Adrenal gland (tissue), 12 donors: ENCODE measurements around the gene DMD. TPM values are rescaled to one million over a fixed set of nuclear protein-coding genes. Genes with fewer than 3 reads are reported as not detected.

ENCODE experiments used
- DNase-seq, 7 donors: peaks; one replicate each; pipeline ENCODE4 v3.0.0-alpha.2; 2019 to 2020
- H3K27ac ChIP-seq, 5 donors: fragments of 200-600 bp; sonication (generic) in 4 of 5; 1 replicate in 3 of 5; 2 replicates in 2 of 5; pipeline versions ENCODE4 v1.5.1 to v1.8.0; 2016 to 2020; ENCODE audit warnings: mild to moderate bottlenecking in 1 of 5
- H3K27me3 ChIP-seq: fragments of 200-600 bp; 2 replicates; pipeline ENCODE4 v1.8.0; 2021
- H3K36me3 ChIP-seq, 2 donors: fragments of 200-600 bp; replicated peaks in 1 of 2; 1 replicate in 1 of 2; 2 replicates in 1 of 2; pipeline versions ENCODE4 v1.5.1 to v1.8.0; 2018 to 2022
- H3K4me1 ChIP-seq, 2 donors: fragments of 200-600 bp; replicated peaks in 1 of 2; 1 replicate in 1 of 2; 2 replicates in 1 of 2; pipeline versions ENCODE4 v1.5.1 to v1.8.0; 2018 to 2021
- H3K4me3 ChIP-seq, 4 donors: fragments of 200-600 bp; sonication (generic) in 3 of 4; one replicate each; pipeline ENCODE4 v1.5.1; 2016 to 2018
- H3K9me3 ChIP-seq, 3 donors: fragments of 200-600 bp; sonication (generic) in 1 of 3; replicated peaks in 1 of 3; 1 replicate in 2 of 3; 2 replicates in 1 of 3; pipeline versions ENCODE4 v1.5.1 to v1.8.0; 2016 to 2021
- CTCF ChIP-seq, 6 experiments: fragments of 450-650 bp in 4 of 6; fragments of 200-600 bp in 2 of 6; sonication (generic) in 1 of 6; IDR thresholded peaks; 1 replicate in 5 of 6; 2 replicates in 1 of 6; pipeline versions ENCODE4 v1.5.1 to v1.8.0; 2016 to 2021; ENCODE audit warnings: antibody characterized with exemption in 6 of 6, mild to moderate bottlenecking in 2 of 6, moderate library complexity in 1 of 6
- POLR2A ChIP-seq, 2 donors: fragments of 450-650 bp; IDR thresholded peaks; one replicate each; pipeline ENCODE4 v1.6.1; 2017; ENCODE audit warnings: antibody characterized with exemption in 2 of 2, mild to moderate bottlenecking in 2 of 2, moderate library complexity in 1 of 2
- WGBS, 4 donors: extraction: QIAGEN DNeasy Blood & Tissue Kit in 2 of 4; methylation state at CpG; one replicate each; pipeline versions ENCODE4 v1.1.5 to v1.1.7; 2013 to 2017; 5-methylcytosine and 5-hydroxymethylcytosine counted together
- intact Hi-C, 2 donors: fragments of 100-400 bp; cut with DNase I; formaldehyde crosslinking; loops; one replicate each; pipeline versions ENCODE4 v1.14.1 to v1.15.0; 2022 to 2023
- polyA plus RNA-seq, 3 donors: library from polyadenylated mRNA; stranded (reverse); fragments of 200-250 nt in 2 of 3; fragments of 350-450 nt in 1 of 3; fragmentation: Illumina TruSeq in 1 of 3; extraction: RNeasy Lipid Tissue Mini Kit (QIAGEN cat#74804) in 1 of 3; gene quantifications; one replicate each; pipeline ENCODE4 v1.2.3, GENCODE V29; 2013 to 2014
- total RNA-seq, 9 donors: library from RNA; depleted of rRNA in 4 of 9; stranded (reverse); fragments of >200 nt in 4 of 9; fragments of 120-200 nt in 1 of 9; fragmentation: NEBNext Ultra II Directional in 1 of 9; extraction: Animal tissue kit (Norgen Biotek cat#: 25700) in 1 of 9; gene quantifications; one replicate each; pipeline versions ENCODE4 v1.1.0 to v1.2.4, GENCODE V29; 2013 to 2023
- donor health status: healthy with polysubstance abuse.
- donor health status: Bipolar disorder and iron deficiency.
- donor health status: DM: yes; HTN: yes; CAD: no.
- donor health status: DM: no; HTN: no; CAD: no.
- donor health status: DM: no; HTN: no; CAD: no.
- donor health status: DM: yes; HTN: yes; CAD: no.

DMD gene
- total and polyA plus RNA-seq, 12 donors = 14.6 to 89.7 (median 36.2) TPM

- H3K4me1 ChIP-seq = no peaks in the 10 kb centered on the region
- TF ChIP-seq POLR2A (IDR thresholded peaks at IDR 0.05) (no peak), CTCF (IDR thresholded peaks at IDR 0.05) (no peak)
- H3K27me3 ChIP-seq = no peaks in the 10 kb centered on the region
- H3K4me3 ChIP-seq = no peak overlapping the region
- peak overlapping the region in 1 of 5 donors; percentile 11 for H3K27ac ChIP-seq
- H3K9me3 ChIP-seq = no peaks in the 10 kb centered on the region
- no peaks in the 10 kb centered on the region for H3K36me3 ChIP-seq
- intact Hi-C loops = no loop called here
- no peak for DNase-seq
These were observed 1557.9 kb downstream of the DMD start for GRCh38 chrX:31653422-31653821.

GRCh38 chrX:31652650-31653049 lies 1558.7 kb downstream of the DMD start:
- Histone ChIP-seq H3K36me3 (no peaks in the 10 kb centered on the region), H3K4me1 (no peaks in the 10 kb centered on the region), H3K9me3 (no peaks in the 10 kb centered on the region), H3K27me3 (peaks cover 3% of the 10 kb centered on the region), H3K27ac (no peak overlapping the region), H3K4me3 (no peak overlapping the region)
- no peak for DNase-seq
- WGBS, 4 donors = 46 to 86% (median 59%) methylated on average over 1 of the region's 1 CpG
- intact Hi-C loops = no loop called here
- TF ChIP-seq POLR2A (IDR thresholded peaks at IDR 0.05) (no peak), CTCF (IDR thresholded peaks at IDR 0.05) (no peak)

- no peak overlapping the region for H3K4me3 ChIP-seq
- H3K36me3 ChIP-seq = no peaks in the 10 kb centered on the region
- TF ChIP-seq CTCF (IDR thresholded peaks at IDR 0.05) (no peak), POLR2A (IDR thresholded peaks at IDR 0.05) (no peak)
- WGBS, 4 donors = 78 to 97% (median 88%) methylated on average over 3 of the region's 3 CpGs
- no peak for DNase-seq
- H3K27ac ChIP-seq = no peak overlapping the region
- intact Hi-C loops = no loop called here
- no peaks in the 10 kb centered on the region for H3K4me1 ChIP-seq
- no peaks in the 10 kb centered on the region for H3K9me3 ChIP-seq
- peaks cover 3% of the 10 kb centered on the region for H3K27me3 ChIP-seq
These were observed 1562.1 kb downstream of the DMD start for GRCh38 chrX:31649201-31649600.

- Histone ChIP-seq H3K27me3 (no peaks in the 10 kb centered on the region), H3K4me1 (peaks cover 0 to 2% of the 10 kb centered on the region in 2 donors), H3K9me3 (no peaks in the 10 kb centered on the region), H3K4me3 (no peak overlapping the region), H3K36me3 (no peaks in the 10 kb centered on the region), H3K27ac (no peak overlapping the region)
- intact Hi-C loops = no loop called here
- TF ChIP-seq POLR2A (IDR thresholded peaks at IDR 0.05) = no peak
- TF ChIP-seq CTCF (IDR thresholded peaks at IDR 0.05) = no peak
- DNase-seq = no peak
- WGBS, 4 donors = 65 to 98% (median 81%) methylated on average over 2 of the region's 2 CpGs
These were observed 1578.0 kb downstream of the DMD start for GRCh38 chrX:31633349-31633748.
